Testis (tissue), 3 donors: ENCODE results near the gene ASIC4. TPM values are rescaled to one million over a fixed set of nuclear protein-coding genes. Genes with fewer than 3 reads are reported as not detected.

Source experiments
- DNase-seq: peaks from one replicate; pipeline ENCODE4 v3.0.0-alpha.2; 2019
- H3K27ac ChIP-seq, 2 donors: fragments of 200-600 bp; sonication (generic); one replicate each; pipeline ENCODE4 v1.5.1; 2019
- H3K27me3 ChIP-seq: fragments of 200-600 bp; sonication (generic); one replicate; pipeline ENCODE4 v1.5.1; 2019
- H3K36me3 ChIP-seq: fragments of 200-600 bp; sonication (generic); one replicate; pipeline ENCODE4 v1.5.1; 2017; ENCODE audit warnings: low read depth; ENCODE audit errors: missing control alignments
- H3K4me1 ChIP-seq: fragments of 200-600 bp; sonication (generic); one replicate; pipeline ENCODE4 v1.5.1; 2019
- H3K4me3 ChIP-seq, 2 donors: fragments of 200-600 bp; sonication (generic); one replicate each; pipeline ENCODE4 v1.5.1; 2017 to 2019
- H3K9me3 ChIP-seq: fragments of 200-600 bp; sonication (generic); one replicate; pipeline ENCODE4 v1.5.1; 2017
- CTCF ChIP-seq, 3 experiments: fragments of 450-650 bp in 2 of 3; fragments of 200-600 bp in 1 of 3; sonication (generic) in 1 of 3; IDR thresholded peaks; one replicate each; pipeline ENCODE4 v1.5.1; 2016 to 2019; ENCODE audit warnings: antibody characterized with exemption in 3 of 3, mild to moderate bottlenecking in 2 of 3, moderate library complexity in 1 of 3
- POLR2A ChIP-seq: fragments of 450-650 bp; IDR thresholded peaks from one replicate; pipeline ENCODE4 v1.6.1; 2017; ENCODE audit warnings: antibody characterized with exemption, mild to moderate bottlenecking, moderate library complexity
- WGBS, 2 donors: methylation state at CpG; one replicate each; pipeline ENCODE4 v1.1.5; 2018; 5-methylcytosine and 5-hydroxymethylcytosine counted together
- intact Hi-C: fragments of 100-400 bp; cut with DNase I; formaldehyde crosslinking; loops from one replicate; pipeline ENCODE4 v1.15.1; 2023; ENCODE audit warnings: low total_unique reads
- polyA plus RNA-seq: library from polyadenylated mRNA; stranded (reverse); fragments of 350-450 nt; fragmentation: Illumina TruSeq; extraction: RNeasy Lipid Tissue Mini Kit (QIAGEN cat#74804); gene quantifications from one replicate; pipeline ENCODE4 v1.2.3, GENCODE V29; 2014; ENCODE audit warnings: low read depth, low replicate concordance; ENCODE audit not compliant: insufficient read depth
- total RNA-seq, 2 donors: library from RNA; depleted of rRNA; stranded (reverse); fragments of >200 nt; gene quantifications; one replicate each; pipeline ENCODE4 v1.2.3, GENCODE V29; 2016

ASIC4 gene
- total and polyA plus RNA-seq, 3 donors from 2014 or later, result 1.5 to 4.6 (median 2.0) TPM

GRCh38 chr2:219570924-219571310 is 56.6 kb downstream of the ASIC4 start:
- Histone ChIP-seq H3K9me3 (no peaks in the 10 kb centered on the region), H3K4me1 (peaks cover 20% of the 10 kb centered on the region), H3K27ac (peak overlapping the region; percentile 68 to 93), H3K4me3 (peak overlapping the region; percentile 69 to 76), H3K36me3 (no peaks in the 10 kb centered on the region), H3K27me3 (no peaks in the 10 kb centered on the region)
- intact Hi-C loops, result no loop called here
- no peak for TF ChIP-seq CTCF (IDR thresholded peaks at IDR 0.05)
- no peak for TF ChIP-seq POLR2A
- no peak for DNase-seq
- WGBS, 2 donors, result 1% methylated on average over 43 of the region's 55 CpGs; no CpG with 5 or more reads in 1 of the 2 donors

GRCh38 chr2:219571311-219572236 is 57.3 kb downstream of the ASIC4 start, which contains the start of gene OBSL1:
TSS of gene OBSL1 (minus strand) at chr2:219571539. CDS start at chr2:219571232, 307 bp downstream.
- TF ChIP-seq POLR2A (no peak), CTCF (IDR thresholded peaks at IDR 0.05) (no peak)
- DNase-seq, result peak; percentile 86
- Histone ChIP-seq H3K27me3 (no peaks in the 10 kb centered on the region), H3K4me1 (peaks cover 27% of the 10 kb centered on the region), H3K36me3 (no peaks in the 10 kb centered on the region), H3K9me3 (no peaks in the 10 kb centered on the region), H3K4me3 (peak within 1 kb of the TSS; percentile 69 to 76), H3K27ac (peak within 1 kb of the TSS; percentile 68 to 93)
- intact Hi-C loops, result no loop called here
- 6 to 22% methylated on average over 13 to 31 of the region's 42 CpGs for WGBS, 2 donors

- no peaks in the 10 kb centered on the region for H3K36me3 ChIP-seq
- H3K4me3 ChIP-seq, result peak within 1 kb of the TSS; percentile 69 to 76
- intact Hi-C loops, result no loop called here
- no peak for DNase-seq
- peaks cover 27% of the 10 kb centered on the region for H3K4me1 ChIP-seq
- H3K27me3 ChIP-seq, result no peaks in the 10 kb centered on the region
- WGBS, 2 donors, result 61 to 77% methylated on average over 8 to 13 of the region's 13 CpGs
- TF ChIP-seq POLR2A, result no peak
- no peak for TF ChIP-seq CTCF (IDR thresholded peaks at IDR 0.05)
- peak within 1 kb of the TSS; percentile 68 to 93 for H3K27ac ChIP-seq
- H3K9me3 ChIP-seq, result no peaks in the 10 kb centered on the region
Observed at GRCh38 chr2:219572237-219573001, 58.1 kb downstream of the ASIC4 start, which contains the start of gene INHA. TSS of gene INHA (plus strand) at chr2:219572310. CDS start at chr2:219572375, 65 bp downstream.

GRCh38 chr2:219573166-219573565 is 58.9 kb downstream of the ASIC4 start:
- H3K9me3 ChIP-seq, result no peaks in the 10 kb centered on the region
- TF ChIP-seq CTCF (IDR thresholded peaks at IDR 0.05), result no peak
- no peak for TF ChIP-seq POLR2A
- intact Hi-C loops, result no loop called here
- no peak for DNase-seq
- no peaks in the 10 kb centered on the region for H3K27me3 ChIP-seq
- 61 to 73% methylated on average over 5 of the region's 5 CpGs for WGBS, 2 donors
- peaks cover 27% of the 10 kb centered on the region for H3K4me1 ChIP-seq
- peak overlapping the region; percentile 5 to 68 for H3K27ac ChIP-seq
- peak overlapping the region in 1 of 2 donors; percentile 69 for H3K4me3 ChIP-seq
- no peaks in the 10 kb centered on the region for H3K36me3 ChIP-seq
